ENCODE results near the gene ABLIM3.

ABLIM3 gene

GRCh38 chr5:149219584-149219983, 78.3 kb downstream of the ABLIM3 start:
- TF ChIP-seq ZFP3 (CRISPR knock-in tag; IDR thresholded peaks at IDR 0.05) (no peak), ZNF8 (CRISPR knock-in tag; IDR thresholded peaks at IDR 0.05) (no peak), PATZ1 (CRISPR knock-in tag; IDR thresholded peaks at IDR 0.05; ENCODE audit: borderline replicate concordance) (no peak), TCF4 (CRISPR knock-in tag; IDR thresholded peaks at IDR 0.05; ENCODE audit: borderline replicate concordance) (no peak)
- no peak for ATAC-seq

DNA sequence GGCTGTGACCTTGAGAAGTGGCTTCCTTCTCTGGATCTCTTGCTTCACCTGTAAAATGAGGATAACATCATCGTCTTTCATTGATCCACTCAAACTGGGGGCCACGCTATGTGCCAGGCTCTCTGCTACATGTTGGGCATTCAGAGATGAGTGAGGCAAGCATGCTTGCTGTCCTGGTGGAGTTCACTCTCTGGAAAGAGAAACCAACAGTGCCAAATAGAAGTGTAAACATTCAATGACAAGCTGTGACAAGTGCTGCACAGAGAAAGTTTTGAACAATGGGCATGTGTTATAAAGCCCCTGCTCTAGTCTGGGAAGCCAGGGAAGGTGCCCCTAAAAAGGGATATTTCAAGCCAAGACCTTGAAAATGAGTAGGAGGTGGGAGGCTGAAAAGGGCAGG, 79.5 kb downstream of the ABLIM3 start:
- no peak for ATAC-seq
- TF ChIP-seq ZFP3 (CRISPR knock-in tag; IDR thresholded peaks at IDR 0.05) (no peak), PPARA (CRISPR knock-in tag; IDR thresholded peaks at IDR 0.05; ENCODE audit: borderline replicate concordance) (no peak), TOX (CRISPR knock-in tag; IDR thresholded peaks at IDR 0.05; ENCODE audit: borderline replicate concordance) (no peak), RARB (CRISPR knock-in tag; IDR thresholded peaks at IDR 0.05) (no peak), OSR1 (CRISPR knock-in tag; IDR thresholded peaks at IDR 0.05) (no peak), PATZ1 (CRISPR knock-in tag; IDR thresholded peaks at IDR 0.05; ENCODE audit: borderline replicate concordance) (no peak), ZNF70 (CRISPR knock-in tag; IDR thresholded peaks at IDR 0.05) (no peak), CSDC2 (CRISPR knock-in tag; IDR thresholded peaks at IDR 0.05) (no peak)

DNA sequence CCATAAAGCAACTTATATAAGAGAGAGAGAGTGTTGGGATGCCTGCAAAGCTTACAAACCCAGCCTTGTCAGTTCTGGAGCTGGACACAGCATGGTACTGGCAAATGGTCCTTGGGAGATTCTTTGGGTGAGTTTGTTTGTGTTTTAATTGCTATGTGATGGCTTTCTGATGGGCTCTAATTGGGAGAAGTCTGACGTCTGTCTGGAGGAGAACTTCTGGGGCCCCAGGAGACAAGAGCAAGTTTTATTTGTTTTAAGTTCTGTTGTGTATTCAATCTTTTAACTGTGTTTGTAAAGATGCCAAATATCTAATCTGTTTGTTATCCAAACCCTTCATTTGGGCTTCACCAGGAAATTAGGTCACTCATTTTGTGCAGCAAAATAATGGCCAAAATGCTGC, 80.0 kb downstream of the ABLIM3 start:
- TF ChIP-seq, protein P1, sequence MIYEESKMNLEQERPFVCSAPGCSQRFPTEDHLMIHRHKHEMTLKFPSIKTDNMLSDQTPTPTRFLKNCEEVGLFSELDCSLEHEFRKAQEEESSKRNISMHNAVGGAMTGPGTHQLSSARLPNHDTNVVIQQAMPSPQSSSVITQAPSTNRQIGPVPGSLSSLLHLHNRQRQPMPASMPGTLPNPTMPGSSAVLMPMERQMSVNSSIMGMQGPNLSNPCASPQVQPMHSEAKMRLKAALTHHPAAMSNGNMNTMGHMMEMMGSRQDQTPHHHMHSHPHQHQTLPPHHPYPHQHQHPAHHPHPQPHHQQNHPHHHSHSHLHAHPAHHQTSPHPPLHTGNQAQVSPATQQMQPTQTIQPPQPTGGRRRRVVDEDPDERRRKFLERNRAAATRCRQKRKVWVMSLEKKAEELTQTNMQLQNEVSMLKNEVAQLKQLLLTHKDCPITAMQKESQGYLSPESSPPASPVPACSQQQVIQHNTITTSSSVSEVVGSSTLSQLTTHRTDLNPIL (CRISPR knock-in tag; IDR thresholded peaks at IDR 0.05; ENCODE audit: low read depth) = no peak
- TF ChIP-seq GLIS3 (CRISPR knock-in tag; IDR thresholded peaks at IDR 0.05) = no peak
- TF ChIP-seq BACH2 (CRISPR knock-in tag; IDR thresholded peaks at IDR 0.05; ENCODE audit: borderline replicate concordance) = no peak
- no peak for TF ChIP-seq ZNF565 (CRISPR knock-in tag; conservative IDR thresholded peaks at IDR 0.05; ENCODE audit: low read depth)
- no peak for TF ChIP-seq ZNF70 (CRISPR knock-in tag; IDR thresholded peaks at IDR 0.05)
- TF ChIP-seq RARB (CRISPR knock-in tag; IDR thresholded peaks at IDR 0.05) = no peak
- no peak for TF ChIP-seq CSDC2 (CRISPR knock-in tag; IDR thresholded peaks at IDR 0.05)
- no peak for TF ChIP-seq TCF4 (CRISPR knock-in tag; IDR thresholded peaks at IDR 0.05; ENCODE audit: borderline replicate concordance)
- no peak for ATAC-seq

DNA sequence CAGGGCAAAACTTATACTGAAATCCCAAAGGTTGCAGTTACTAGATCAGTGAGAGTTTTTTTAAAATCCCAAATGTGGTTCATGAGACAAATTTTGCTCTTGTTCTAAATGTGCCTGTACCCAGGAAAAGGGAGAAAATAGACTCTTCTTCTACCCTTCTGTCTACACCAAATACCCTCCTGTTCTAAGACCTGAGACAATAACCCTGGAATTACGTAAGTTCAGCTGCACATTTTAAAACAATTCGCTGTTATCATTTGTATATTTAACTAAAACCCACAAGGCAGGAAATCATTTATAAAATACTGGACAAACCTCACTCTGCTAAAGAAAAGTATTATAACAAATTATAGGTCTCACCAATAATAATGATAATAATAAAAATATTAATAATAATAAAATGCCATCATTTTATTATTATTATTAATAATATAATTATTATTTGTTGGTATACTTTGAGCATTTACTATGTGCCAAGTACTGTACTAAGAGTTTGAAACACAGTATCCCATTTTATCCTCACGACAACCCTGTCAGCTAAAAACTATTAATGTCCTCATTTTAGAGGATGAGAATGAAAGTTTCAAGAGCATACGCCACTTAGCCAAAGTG, 80.5 kb downstream of the ABLIM3 start:
- TF ChIP-seq ZFP30 (CRISPR knock-in tag; IDR thresholded peaks at IDR 0.05) = no peak
- no peak for ATAC-seq

DNA sequence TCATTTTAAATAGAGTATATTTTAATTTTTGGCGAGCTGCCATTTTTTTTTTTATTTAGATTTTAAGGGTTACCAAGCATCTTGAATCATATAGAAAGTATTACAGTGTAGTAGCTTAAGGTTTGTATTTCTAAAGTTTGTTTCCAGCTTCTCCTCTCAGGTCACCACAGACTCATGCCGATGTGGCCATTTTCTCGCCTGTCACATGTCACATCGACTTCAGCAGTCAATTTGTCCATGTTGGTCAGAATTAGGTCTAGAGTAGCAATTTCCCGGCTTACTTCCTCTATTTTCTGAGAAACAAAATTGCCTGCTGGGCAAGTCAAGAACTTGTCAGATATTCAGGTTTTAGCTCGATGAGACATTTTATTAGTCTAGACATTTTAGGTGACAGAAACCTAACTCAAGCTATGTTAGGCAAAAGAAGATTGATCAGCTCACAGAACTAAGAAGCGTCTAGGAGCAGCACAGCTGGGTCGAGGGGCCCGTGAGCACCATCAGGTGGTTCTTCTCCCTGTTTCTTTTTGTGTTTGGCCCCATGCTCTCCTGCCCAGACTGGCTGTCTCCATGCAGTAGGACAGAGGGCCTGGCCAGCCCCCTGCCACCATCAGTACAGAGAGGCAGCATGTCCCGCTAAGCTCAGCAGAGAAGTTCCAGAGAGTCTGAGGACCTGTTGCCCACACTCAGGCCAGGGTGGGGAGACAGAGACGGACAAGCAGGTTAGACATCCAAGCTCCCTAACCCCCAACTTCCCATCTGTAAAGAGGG, 82.0 kb downstream of the ABLIM3 start:
- TF ChIP-seq GLIS3 (CRISPR knock-in tag; IDR thresholded peaks at IDR 0.05) (no peak), CSDC2 (CRISPR knock-in tag; IDR thresholded peaks at IDR 0.05) (no peak), TCF4 (CRISPR knock-in tag; IDR thresholded peaks at IDR 0.05; ENCODE audit: borderline replicate concordance) (no peak), ZNF565 (CRISPR knock-in tag; conservative IDR thresholded peaks at IDR 0.05; ENCODE audit: low read depth) (no peak), RARB (CRISPR knock-in tag; IDR thresholded peaks at IDR 0.05) (no peak), ZFP3 (CRISPR knock-in tag; IDR thresholded peaks at IDR 0.05) (no peak), TSHZ2 (CRISPR knock-in tag; IDR thresholded peaks at IDR 0.05) (no peak), BACH2 (CRISPR knock-in tag; IDR thresholded peaks at IDR 0.05; ENCODE audit: borderline replicate concordance) (no peak), ZNF70 (CRISPR knock-in tag; IDR thresholded peaks at IDR 0.05) (no peak)
- TF ChIP-seq, protein P1 (CRISPR knock-in tag; IDR thresholded peaks at IDR 0.05; ENCODE audit: low read depth) = no peak
- TF ChIP-seq, protein P2, sequence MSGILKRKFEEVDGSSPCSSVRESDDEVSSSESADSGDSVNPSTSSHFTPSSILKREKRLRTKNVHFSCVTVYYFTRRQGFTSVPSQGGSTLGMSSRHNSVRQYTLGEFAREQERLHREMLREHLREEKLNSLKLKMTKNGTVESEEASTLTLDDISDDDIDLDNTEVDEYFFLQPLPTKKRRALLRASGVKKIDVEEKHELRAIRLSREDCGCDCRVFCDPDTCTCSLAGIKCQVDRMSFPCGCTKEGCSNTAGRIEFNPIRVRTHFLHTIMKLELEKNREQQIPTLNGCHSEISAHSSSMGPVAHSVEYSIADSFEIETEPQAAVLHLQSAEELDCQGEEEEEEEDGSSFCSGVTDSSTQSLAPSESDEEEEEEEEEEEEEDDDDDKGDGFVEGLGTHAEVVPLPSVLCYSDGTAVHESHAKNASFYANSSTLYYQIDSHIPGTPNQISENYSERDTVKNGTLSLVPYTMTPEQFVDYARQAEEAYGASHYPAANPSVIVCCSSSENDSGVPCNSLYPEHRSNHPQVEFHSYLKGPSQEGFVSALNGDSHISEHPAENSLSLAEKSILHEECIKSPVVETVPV (CRISPR knock-in tag; IDR thresholded peaks at IDR 0.05) = no peak
- no peak for ATAC-seq

All from SK-N-SH treated with all-trans-retinoic acid at 6 μM for 48 hours (cell line).